ENCODE data around the gene MAU2. TPM values are rescaled to one million over a fixed set of nuclear protein-coding genes. Genes with fewer than 3 reads are reported as not detected.
A peak's percentile ranks its signal among the peaks of the same experiment; 100 is the strongest.

MAU2 gene
- total and polyA plus RNA-seq, 2 experiments from 2014 or later: 18.9 to 62.2 TPM

DNA sequence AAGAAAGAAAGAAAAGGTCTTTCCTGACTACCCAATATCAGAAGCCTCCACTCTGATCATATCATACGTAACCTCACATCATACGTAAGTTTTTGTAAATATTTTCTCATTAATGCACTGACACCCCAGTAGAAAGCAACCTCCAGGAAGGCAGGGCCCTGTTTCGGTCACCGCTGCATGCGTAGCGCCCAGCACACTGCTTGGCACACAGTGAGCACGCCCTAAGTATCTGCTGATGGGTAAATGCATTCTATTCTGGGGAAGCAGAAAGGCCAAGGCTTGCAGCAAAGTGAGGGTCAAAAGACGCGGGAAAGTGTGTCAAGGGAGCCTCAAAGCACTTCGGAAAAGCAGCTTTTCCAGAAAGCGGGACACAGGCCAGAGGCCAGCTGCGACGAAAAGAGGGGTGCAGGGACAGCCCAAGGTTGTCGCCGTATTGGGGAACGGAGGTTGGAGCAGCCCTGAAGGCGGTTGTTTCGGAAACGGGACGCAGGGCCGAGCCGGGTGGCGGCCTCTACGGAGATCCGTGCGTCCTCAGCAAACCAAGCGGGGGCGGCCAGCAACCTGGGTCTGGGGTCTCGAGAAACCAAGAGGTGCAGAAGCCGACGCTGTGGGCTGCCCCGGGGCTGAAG, 783 bp upstream of the MAU2 start (continued):
- TF ChIP-seq, protein P1, sequence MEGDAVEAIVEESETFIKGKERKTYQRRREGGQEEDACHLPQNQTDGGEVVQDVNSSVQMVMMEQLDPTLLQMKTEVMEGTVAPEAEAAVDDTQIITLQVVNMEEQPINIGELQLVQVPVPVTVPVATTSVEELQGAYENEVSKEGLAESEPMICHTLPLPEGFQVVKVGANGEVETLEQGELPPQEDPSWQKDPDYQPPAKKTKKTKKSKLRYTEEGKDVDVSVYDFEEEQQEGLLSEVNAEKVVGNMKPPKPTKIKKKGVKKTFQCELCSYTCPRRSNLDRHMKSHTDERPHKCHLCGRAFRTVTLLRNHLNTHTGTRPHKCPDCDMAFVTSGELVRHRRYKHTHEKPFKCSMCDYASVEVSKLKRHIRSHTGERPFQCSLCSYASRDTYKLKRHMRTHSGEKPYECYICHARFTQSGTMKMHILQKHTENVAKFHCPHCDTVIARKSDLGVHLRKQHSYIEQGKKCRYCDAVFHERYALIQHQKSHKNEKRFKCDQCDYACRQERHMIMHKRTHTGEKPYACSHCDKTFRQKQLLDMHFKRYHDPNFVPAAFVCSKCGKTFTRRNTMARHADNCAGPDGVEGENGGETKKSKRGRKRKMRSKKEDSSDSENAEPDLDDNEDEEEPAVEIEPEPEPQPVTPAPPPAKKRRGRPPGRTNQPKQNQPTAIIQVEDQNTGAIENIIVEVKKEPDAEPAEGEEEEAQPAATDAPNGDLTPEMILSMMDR (conservative IDR thresholded peaks at IDR 0.05; ENCODE audit: low read depth in 2 of 2): no peak
- TF ChIP-seq EZH2 (IDR thresholded peaks at IDR 0.05; ENCODE audit: low read depth, unreplicated experiment) (no peak), CREB1 (CRISPR knock-in tag; IDR thresholded peaks at IDR 0.05; ENCODE audit: low read depth) (no peak), EZH2phosphoT487 (IDR thresholded peaks at IDR 0.05; ENCODE audit: unreplicated experiment) (no peak), STAT1 (IDR thresholded peaks at IDR 0.05; ENCODE audit: unreplicated experiment) (no peak), POLR2AphosphoS5 (IDR thresholded peaks at IDR 0.05; ENCODE audit: low read depth) (no peak), JUNB (IDR thresholded peaks at IDR 0.05; ENCODE audit: unreplicated experiment) (no peak)
- TF ChIP-seq, protein P2, sequence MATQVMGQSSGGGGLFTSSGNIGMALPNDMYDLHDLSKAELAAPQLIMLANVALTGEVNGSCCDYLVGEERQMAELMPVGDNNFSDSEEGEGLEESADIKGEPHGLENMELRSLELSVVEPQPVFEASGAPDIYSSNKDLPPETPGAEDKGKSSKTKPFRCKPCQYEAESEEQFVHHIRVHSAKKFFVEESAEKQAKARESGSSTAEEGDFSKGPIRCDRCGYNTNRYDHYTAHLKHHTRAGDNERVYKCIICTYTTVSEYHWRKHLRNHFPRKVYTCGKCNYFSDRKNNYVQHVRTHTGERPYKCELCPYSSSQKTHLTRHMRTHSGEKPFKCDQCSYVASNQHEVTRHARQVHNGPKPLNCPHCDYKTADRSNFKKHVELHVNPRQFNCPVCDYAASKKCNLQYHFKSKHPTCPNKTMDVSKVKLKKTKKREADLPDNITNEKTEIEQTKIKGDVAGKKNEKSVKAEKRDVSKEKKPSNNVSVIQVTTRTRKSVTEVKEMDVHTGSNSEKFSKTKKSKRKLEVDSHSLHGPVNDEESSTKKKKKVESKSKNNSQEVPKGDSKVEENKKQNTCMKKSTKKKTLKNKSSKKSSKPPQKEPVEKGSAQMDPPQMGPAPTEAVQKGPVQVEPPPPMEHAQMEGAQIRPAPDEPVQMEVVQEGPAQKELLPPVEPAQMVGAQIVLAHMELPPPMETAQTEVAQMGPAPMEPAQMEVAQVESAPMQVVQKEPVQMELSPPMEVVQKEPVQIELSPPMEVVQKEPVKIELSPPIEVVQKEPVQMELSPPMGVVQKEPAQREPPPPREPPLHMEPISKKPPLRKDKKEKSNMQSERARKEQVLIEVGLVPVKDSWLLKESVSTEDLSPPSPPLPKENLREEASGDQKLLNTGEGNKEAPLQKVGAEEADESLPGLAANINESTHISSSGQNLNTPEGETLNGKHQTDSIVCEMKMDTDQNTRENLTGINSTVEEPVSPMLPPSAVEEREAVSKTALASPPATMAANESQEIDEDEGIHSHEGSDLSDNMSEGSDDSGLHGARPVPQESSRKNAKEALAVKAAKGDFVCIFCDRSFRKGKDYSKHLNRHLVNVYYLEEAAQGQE (IDR thresholded peaks at IDR 0.05; ENCODE audit: unreplicated experiment): no peak
- TF ChIP-seq, protein P3, sequence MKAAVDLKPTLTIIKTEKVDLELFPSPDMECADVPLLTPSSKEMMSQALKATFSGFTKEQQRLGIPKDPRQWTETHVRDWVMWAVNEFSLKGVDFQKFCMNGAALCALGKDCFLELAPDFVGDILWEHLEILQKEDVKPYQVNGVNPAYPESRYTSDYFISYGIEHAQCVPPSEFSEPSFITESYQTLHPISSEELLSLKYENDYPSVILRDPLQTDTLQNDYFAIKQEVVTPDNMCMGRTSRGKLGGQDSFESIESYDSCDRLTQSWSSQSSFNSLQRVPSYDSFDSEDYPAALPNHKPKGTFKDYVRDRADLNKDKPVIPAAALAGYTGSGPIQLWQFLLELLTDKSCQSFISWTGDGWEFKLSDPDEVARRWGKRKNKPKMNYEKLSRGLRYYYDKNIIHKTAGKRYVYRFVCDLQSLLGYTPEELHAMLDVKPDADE (IDR thresholded peaks at IDR 0.05): no peak

DNA sequence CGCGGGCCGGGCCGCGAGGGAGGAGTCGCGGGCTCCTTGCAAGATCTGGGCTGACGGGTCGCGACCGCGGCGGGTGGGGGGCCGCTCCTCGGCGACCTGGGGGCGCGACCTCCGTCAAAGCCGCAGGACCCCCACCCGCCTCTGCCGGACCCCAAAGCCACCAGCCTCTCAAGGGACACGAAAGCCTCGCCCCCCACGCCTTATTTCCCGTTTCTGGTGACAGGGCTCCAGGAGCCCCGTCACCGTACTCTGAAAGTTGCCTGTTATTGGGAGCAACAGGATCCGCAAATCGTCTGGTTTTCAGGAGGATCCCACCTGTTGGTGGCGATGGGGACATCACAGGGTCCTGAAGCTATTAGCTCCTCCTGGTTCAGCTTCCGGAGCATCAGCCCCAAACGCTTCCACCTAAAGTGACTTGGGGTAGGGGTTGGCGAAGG, 530 bp downstream of the MAU2 start:
- Mint-ChIP-seq H3K4me3 (peak overlapping the region; percentile 97), H3K36me3 (ENCODE audit: low read depth) (peaks cover 30% of the 10 kb centered on the region), H3K27ac (peak overlapping the region; percentile 82), H3K9me3 (no peaks in the 10 kb centered on the region), H3K4me1 (peaks cover 13% of the 10 kb centered on the region; the same call in 1 of the 3 replicates), H3K27me3 (ENCODE audit: insufficient read depth, low read depth, poor library complexity) (peaks cover 18% of the 10 kb centered on the region)
- H3K27ac ChIP-seq (ENCODE audit: low read depth): peak overlapping the region; percentile 98
- H3F3A ChIP-seq (replicated peaks; ENCODE audit: low read depth): peaks cover 11% of the 10 kb centered on the region; the same call in 1 of the 2 replicates
- peak overlapping the region; percentile 98 for H3K4me2 ChIP-seq
- peaks cover 13% of the 10 kb centered on the region for H3K36me3 ChIP-seq (ENCODE audit: insufficient read depth)
- H3K9me2 ChIP-seq (ENCODE audit: insufficient read depth): no peaks in the 10 kb centered on the region
- H3K79me2 ChIP-seq (replicated peaks; ENCODE audit: insufficient read depth): peaks cover 86% of the 10 kb centered on the region
- H3K4me3 ChIP-seq: peak overlapping the region; percentile 99
- TF ChIP-seq, protein P1 (conservative IDR thresholded peaks at IDR 0.05; ENCODE audit: low read depth in 2 of 2): peak in 1 of 2 experiments; percentile 26; a peak in 1 of 4 replicates
- no peak for TF ChIP-seq POLR2AphosphoS5 (IDR thresholded peaks at IDR 0.05; ENCODE audit: low read depth)
- H2AFZ ChIP-seq: peak overlapping the region; percentile 84
- DNase-seq (ENCODE audit: low spot score): peak; percentile 73
- H4K20me1 ChIP-seq (replicated peaks; ENCODE audit: insufficient read depth): peaks cover 34% of the 10 kb centered on the region; the same call in 1 of the 2 replicates
- H3K27me3 ChIP-seq (ENCODE audit: insufficient read depth): no peaks in the 10 kb centered on the region
- H3K4me1 ChIP-seq (ENCODE audit: insufficient read depth): peaks cover 14% of the 10 kb centered on the region
- ATAC-seq: peak; percentile 14
